CD4-positive, alpha-beta T cell treated with Interleukin-4 for 1 hour (primary cell): Measurements from ENCODE around the gene NR2C1.
"Not testable (repeated sequence)": the region's sequence is repeated elsewhere in the genome, so short reads cannot be mapped to it uniquely, and the experiment has no call there.

Experiments
- DNase-seq, 2 donors: peaks; one replicate each; pipeline ENCODE4 v3.0.0-alpha.2; 2020 to 2022

NR2C1 gene

DNA sequence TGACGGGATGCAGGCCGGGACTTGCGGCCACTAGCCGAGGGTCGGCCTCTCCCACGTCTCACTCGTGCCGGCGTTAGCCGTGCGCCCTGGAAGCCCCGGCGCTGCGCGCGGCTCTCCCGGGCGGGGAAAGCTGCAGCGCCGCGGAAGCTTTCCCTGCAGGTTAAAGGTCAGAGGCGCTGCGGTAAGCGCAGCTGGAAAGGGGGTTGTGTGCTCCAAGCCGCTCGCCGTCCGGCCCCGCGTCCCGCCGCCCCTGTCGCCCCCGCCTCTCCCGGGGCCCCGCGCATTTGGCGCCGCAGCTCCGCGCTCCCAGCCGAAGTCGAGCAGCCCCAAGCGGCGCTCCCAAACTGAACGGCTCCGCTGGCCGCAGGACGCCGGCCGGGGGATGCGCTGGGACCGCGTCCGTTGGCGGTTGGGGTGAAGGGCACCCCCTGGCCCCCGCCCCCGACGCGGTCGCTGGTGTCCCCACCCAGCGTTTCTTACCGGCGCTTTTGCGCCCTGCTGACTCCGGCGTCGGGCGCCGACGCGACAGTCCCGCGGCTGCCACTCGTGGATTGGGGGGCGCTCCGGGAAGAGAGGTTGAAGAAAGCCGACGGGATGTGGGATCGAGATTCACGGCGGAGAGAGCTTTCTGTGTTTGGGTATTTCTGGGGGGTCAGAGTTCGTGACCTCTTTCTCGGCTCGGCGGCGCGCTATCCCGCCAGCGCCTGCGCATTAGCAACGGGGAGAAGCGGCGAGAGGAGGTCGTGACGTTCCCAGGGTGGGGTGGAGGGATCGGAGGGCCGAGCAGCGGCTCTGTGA, at the start of gene NR2C1:
Gene NR2C1, minus strand, starts transcription at position 719 of the 798 bp plus-strand sequence. CDS start 6,234 bp downstream, outside the sequence.
- peak; percentile 95 to 96 for DNase-seq

DNA sequence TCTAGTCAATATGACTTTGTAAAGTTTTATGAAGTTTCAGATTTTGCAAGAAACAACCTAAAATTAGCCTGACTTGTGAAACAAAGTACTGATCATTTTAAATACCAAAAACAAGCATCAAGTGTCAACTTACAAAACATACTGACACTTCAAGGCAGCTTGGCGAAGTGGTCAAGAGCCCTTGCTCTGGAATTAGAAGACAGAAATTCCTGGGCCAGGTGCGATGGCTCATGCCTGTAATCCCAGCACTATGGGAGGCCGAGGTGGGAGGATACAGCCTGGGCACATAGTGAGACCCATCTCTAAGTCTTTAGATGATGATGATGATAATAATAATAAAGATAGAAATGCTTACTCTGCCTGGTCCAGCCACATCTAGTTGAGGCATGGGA, 45.4 kb upstream of the NR2C1 start:
- DNase-seq: no peak

DNA sequence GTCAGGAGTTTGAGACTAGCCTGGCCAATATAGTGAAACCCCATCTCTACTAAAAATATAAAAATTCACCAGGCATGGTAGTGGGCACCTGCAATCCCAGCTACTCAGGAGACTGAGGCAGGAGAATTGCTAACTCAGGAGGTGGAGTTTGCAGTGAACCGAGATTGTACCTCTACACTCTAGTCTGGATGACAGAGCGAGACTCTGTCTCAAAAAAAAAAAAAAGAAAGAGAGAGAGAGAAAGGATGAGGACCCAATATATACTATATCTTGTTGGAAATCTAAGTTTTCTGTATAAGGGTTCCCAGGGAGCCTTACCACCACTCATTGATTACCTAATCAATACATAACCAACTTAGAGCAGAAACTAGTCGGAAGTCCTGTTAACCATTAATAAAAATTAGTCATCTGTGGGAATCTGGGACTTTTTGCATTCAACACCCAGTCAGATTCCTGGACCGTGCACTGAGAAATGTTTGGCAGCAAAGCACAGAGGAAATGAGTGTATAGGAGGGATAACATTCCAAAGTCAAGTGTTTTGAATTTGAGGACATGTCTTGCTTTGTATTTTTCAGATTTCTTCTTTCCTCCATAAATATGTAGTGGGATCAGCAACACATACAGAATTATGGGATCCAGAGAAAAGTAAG, 44.8 kb upstream of the NR2C1 start:
- DNase-seq: no peak

DNA sequence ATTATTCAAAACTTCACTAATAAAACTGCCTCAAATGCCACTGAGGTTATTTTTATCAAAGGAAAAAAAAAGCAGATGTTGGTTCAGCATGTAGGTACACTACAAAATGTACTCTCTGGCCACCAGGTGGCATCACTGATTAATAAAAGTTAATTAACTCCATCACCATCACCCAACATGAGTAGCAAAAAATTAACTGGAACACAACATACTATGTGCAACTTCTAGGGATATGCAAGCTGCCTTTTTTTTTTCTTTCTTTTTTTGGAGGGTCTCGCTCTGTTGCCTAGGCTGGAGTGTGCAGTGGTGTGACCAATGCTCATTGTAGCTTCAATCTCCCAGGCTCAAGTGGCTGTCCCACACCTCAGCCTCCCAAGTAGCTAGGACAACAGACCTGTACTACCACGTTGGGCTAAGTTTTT, 43.8 kb upstream of the NR2C1 start:
- DNase-seq: peak; percentile 62 to 76

DNA sequence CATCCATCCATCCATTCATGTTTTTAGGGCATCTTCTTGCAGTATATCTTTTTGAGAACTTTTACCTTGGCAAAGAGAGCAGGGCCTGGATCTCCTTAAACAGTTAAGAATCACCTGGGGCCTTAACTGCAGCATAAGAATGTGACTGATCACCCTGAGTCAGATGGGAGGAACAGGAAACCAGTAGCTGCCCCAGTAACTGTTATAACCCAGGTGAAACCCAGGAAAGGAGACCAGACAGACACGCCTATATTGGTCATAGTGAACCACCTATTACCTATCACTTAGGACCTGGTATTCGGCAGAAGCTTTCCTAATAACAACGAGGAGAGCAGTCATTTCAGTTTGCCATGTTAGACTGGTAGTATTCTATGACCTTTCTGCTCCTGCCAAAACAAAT, 43.4 kb upstream of the NR2C1 start:
- no peak for DNase-seq

DNA sequence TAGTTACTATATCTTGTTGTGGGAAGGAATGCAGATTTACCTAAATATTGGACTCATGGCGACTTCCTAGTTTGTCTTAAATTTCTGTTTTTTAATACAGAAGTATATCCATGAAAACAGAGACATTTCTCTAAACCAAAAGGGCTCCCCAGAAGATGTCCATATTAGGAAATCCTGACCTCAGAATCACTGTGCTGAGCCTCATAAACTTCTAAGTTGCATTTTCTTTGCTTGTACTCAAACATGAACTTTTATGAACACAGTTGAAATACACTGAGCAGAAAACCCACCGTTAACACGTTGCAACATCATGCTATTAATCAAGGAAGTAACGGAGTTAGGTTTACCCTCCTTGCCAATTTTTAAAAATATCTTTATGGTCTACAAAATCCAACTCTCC, 42.9 kb upstream of the NR2C1 start:
- no peak for DNase-seq

DNA sequence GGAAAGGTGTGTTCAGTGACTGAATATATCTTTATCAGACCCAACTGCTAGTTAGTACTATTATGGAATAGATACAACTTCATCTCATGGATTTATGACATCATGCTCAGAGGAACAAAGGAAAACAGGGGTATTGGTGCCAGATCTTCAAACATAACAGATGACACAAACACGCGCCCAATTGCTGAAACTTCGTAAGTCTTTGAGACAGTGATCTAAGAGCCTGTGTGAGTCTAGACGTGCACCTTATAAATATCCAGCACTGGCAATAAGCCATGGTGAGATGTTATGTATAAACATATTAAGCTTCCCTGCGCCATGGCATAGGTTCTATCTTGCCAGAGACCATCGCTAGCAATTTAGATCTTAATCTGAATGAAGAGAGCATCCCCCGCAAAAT, 42.2 kb upstream of the NR2C1 start:
- DNase-seq: no peak

DNA sequence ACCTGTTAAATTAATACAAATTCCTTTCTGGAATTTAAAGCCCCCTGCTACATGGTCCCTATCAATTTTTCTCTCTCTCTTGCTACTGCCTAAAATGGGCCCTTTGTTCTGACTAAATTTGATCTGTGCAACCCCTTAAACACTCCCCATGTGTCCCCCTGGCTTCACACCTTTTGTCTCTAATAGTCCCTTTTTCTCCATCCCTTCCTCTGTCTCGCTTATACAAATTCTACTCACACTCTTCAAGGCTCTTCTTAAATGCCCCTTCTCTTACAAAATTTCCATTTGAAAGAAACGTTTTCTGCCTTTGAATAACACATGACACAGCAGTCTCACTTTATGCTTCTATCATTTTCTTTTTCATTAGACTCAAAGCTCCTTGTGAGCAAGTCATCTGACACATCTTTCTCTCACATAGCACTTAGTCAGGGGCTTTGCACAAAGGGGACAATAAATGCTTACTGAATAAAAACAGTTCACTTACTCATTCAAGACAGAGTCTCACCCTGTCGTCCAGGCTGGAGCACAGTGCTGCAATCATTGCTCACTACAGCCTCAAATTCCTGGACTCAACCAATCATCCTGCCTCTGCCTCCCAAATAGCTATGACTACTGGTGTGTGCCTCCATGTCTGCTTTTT, 41.5 kb upstream of the NR2C1 start:
- DNase-seq: no peak

DNA sequence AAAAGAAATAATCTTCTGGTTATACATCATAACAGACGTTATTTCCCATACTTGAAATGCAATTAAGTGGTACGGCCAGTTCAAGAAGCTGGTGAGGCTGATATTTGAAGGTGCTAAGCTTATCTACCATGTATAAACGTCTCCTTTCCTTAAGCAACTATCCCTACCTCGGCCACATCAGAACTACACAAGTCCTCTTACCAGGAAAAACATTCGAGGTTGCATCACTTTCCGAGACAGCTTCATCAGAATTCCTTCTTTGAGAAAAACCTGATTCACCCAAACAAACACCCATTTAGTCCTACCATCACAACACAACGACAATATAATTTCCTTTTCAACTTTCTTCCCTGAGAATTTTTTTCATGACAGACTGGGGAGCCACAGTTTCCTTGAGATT, 33.9 kb upstream of the NR2C1 start:
- DNase-seq: no peak

DNA sequence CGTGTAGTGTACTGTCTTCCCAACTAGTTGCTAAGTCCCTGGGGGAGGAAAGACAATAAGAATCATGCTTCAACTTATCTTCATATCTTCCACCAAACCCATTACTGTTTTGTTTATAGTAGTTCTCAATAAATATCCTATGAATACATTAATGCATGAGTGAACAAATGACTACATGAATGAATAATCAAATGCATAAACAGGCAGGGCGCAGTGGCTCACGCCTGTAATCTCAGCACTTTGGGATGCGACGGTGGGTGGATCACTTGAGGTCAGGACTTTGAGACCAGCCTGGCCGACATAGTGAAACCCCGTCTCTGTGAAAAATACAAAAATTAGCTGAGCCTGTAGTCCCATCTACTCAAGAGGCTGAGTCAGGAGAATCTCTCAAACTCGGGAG, 32.1 kb upstream of the NR2C1 start:
- DNase-seq: no peak

DNA sequence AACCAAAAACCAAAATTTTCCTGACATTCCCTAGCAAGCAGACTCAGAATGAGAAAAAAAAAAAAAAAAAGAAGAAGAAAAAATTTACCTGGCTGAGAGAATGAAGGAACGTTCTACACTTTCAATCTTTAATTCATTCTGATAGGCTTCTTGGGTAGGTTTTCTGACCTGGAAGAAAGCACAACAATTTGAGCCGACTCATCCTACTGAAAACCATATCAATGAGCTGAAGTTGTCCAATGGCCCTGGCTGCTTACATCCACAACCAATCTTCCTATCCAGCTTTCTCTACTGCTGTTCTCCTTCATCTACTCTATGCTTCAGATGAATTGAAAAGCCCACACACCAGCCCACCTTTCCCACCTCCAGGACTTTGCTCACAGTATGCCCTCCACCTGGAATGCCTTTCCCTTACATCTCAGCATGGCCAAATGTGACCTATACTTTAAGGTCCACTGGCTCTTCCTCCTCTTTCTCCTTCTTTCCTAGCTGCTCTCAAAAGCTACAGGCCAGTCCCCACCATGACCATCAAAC, 31.6 kb upstream of the NR2C1 start:
- no peak for DNase-seq

DNA sequence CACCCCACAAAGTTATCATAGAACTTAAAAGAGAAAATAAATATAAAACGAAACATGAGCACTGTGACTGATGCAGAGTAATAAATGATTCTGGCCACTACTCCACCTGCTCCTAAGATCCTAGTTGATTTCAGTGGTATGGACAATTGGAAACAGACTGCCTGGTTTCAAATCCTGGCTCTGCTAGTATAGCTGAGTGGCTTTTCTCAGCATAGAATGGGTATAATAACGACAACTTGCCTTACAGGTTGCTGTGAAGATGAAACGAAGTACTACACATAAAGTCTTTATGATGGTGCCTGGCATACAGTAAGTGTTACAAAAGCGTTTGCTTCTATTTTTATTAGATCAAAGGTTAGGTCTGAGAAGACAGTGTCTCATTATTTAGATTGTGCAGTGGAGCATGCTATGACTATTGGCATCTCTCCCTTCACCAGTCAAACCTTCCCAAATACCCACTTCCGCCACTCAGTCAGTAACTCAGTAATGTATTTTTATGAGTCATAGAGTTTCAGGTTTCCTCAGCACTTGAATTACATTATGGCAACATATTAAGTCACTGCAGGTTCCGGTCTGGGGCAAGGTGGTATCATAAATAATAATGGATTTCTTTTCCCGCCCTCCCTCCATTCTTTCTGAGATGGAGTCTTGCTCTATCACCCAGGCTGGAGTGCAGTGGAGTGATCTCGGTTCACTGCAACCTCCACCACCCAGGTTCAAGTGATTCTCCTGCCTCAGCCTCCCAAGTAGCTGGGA, 29.7 kb upstream of the NR2C1 start:
- DNase-seq: peak in 1 of 2 donors; percentile 7

DNA sequence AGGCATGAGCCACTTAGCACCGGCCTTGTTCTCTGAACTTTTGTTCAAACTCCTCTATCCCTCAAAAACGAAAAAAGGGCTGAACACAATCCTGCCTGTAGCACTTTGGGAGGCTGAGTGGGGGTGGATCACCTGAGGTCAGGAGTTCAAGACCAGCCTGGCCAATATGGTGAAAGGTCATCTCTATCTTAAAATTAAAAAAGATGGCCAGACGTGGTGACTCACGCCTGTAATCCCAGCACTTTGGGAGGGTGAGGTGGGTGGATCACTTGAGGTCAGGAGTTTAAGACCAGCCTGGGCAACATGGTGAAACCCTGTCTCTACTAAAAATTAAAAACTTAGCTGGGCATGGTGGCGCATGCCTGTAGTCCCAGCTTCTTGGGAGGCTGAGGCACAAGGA, 28.5 kb upstream of the NR2C1 start:
- DNase-seq: not testable (repeated sequence)

DNA sequence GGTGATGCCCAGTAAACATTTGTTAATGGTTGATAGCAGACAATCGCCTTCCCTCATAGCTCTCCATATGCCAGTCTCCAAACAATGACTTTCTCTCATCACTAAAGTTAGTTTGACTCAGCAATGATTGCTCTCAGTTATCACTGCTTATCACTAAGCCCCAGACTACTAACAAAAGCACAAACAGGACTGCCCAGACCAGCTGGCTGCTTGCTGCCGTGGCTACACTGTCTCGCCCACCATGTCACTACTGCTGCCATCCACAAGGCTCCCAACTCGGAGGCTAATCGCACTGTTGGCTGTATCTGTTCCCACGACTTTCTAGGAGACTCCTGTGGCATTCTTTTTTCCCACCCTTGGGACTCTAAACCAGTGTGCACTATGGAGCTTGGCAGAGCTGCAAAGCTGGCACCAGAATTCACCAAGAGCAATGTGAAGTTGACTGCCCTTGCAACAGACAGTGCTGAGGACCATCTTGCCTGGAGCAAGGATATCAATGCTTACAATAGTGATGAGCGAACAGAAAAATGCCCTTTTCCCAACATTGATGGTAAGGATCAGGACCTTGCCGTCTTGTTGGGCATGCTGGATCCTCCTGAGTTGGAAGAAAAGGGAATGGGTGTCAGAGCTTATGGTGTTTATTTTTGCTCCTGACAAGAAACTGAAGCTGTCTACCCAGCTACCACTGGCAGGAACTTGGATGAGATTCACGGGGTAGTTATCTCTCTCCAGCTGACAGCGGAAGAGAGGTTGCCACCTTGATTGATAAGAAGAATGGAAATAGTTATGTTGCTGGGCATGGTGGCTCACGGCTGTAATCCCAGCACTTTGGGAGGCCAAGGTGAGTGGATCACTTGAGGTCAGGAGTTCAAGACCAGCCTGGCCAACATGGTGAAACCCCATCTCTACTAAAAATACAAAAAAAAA, 27.1 kb upstream of the NR2C1 start:
- DNase-seq: no peak

DNA sequence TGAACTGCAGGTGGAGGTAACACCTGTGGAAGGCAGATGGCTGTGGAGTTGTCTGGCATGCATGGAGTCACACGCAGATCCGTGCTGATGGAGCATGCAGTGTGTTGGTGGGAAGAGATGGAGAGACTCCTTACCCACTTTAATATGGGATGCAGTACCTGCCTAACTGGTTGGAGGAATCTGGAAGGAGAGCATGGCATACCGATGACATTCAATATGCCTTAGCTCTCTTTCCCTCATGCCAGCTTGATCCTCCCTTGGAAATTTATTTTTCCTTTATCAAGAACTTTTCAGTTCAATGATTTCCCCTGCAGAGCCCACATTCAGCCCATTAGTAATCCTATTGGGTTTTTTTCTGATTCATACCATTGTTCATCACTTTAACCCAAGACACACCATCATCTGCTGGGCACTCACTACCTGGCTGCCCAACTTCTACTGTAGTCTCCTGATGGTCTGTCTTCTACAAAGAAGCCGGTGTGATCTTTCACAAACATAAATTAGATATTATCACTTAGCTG, 25.9 kb upstream of the NR2C1 start:
- no peak for DNase-seq

DNA sequence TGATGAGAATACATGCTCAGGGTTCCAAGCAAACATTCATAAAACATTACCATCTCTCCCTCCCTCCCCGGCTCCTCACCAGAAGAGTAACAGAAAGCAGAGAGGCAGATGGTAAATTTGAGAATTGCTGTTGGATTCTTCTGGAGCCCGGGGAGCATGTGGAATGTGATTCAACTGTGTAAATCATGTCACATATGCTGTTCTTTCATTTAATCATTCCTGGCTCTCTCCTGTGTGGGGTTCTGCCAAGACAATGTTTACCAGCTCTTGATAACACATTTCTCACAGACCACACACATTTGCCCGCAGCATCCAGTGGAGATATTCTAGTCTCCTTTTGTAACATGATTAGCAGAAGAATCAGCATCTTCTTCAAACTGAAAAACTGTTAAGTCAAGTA, 23.4 kb upstream of the NR2C1 start:
- no peak for DNase-seq

DNA sequence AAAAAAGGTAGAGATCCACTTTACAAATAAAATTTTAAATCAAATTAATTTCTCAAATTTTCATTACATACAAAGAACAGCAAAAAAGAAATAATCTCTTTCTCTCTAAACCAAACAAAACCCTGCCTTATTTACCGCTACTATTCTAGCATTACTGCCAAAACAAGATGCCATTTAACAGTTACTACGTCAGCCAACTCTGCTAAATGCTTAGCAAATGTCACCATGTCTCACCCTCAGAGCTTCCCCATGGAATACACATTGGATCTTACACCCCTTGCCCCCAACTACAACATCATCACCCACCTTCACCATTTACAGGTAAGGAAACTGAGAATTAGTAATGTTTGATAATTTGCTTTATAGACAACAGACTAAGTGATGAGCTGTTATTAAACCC, 23.0 kb upstream of the NR2C1 start:
- no peak for DNase-seq

DNA sequence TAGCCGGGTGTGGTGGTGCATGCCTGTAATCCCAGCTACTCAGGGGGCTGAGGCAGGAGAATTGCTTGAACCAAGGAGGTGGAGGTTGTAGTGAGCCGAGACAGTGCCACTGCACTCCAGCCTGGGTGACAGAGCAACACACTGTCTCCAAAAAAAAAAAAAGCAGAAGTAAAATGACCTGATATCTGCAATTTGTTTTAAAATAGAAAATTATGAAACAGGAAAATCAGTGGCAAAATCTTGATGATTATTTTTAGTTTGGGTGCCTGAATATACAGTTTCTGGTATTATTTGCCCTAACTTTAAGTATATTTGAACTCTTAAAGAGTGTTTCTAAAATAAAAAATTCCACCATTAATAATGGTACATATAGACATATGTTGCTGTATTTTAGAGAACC, 22.4 kb upstream of the NR2C1 start:
- not testable (repeated sequence) for DNase-seq

DNA sequence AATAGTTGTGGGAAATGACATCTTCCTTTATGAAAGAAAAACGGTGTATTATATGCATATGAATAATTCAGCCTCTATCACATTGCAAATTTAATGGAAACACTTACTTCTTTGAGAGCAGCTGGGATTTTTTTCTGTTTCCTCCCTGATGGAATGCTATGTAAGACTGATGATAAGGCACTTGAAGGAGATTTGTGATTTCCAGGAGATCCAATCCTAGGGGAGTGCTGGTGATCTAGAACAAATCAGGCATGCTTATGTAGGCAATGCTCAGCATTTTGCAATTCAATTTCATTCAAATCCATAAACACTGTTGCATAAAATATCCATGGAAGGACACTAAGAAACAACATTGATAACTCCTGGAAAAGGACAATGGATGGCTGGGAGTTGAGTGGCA, 16.0 kb upstream of the NR2C1 start:
- DNase-seq: no peak

DNA sequence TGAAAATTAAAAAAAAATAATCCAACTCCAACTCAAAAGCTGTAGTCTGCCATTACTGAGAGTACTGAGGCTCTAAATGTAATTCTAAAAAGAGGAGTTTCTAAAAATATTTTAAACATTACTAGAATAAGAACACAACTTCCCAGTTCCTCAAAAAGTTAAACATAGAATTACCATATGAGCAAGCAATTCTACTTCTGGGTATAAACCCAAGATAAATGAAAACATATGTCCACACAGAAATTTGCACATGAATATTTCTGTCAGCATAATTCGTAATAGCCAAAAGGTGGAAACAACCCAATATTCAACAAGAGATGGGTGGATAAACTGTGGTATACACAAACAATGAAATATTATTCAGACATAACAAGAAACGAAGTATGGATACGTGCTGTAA, 15.0 kb upstream of the NR2C1 start:
- no peak for DNase-seq

DNA sequence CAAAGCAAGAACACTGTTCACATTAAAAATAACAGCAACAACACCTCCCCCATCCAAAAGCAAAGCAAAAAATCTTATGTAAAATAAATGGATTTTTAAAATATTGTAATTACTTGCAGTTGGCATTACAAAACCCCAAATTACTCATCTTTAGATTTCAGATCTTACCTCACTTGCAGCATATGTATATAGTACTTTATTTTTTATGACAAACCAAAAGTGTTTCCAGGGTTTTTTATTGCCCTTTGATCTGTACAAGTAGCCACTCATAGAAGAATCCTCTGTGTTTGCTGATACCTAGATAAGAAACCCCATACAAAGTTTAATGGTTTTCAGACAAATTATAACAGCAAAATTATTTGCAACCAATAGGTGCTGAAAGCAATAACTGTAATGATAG, 12.2 kb upstream of the NR2C1 start:
- DNase-seq: no peak

DNA sequence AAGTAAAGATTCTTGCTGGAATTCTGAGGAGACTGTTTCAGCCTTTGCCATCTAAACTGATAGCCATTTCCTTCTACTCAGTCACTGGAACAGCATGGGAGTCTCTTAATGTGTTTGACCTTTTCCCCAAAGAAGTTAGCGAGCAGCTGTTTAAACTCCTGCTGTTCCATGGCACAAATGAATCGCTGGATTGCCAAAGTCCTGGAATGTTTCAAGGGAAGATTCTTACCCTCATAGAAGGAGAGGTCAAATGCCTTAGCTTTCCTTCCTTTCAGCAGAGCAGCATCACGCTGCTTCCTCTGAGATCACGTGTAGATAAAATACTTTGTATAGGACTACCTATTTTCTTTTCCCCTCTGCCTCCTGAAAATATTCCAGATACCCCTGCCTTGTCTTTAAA, 10.5 kb upstream of the NR2C1 start:
- no peak for DNase-seq
